Thoracic aorta (tissue), 2 donors: ENCODE data around the gene NEUROG2. TPM values are rescaled to one million over a fixed set of nuclear protein-coding genes. Genes with fewer than 3 reads are reported as not detected.
"Not testable (repeated sequence)": the region's sequence is repeated elsewhere in the genome, so short reads cannot be mapped to it uniquely, and the experiment has no call there.

Experiments
- ATAC-seq: fragments of 150-250 bp; one replicate; pipeline ENCODE4 v1.8.0; 2017; ENCODE audit warnings: low read depth; ENCODE audit not compliant: insufficient number of reproducible peaks, low FRiP score
- DNase-seq: peaks from one replicate; pipeline ENCODE4 v3.0.0-alpha.2; 2020; ENCODE audit warnings: low spot score
- H3K27ac ChIP-seq, 2 donors: fragments of 200-600 bp; sonication (generic); 1 replicate in 1 of 2; 2 replicates in 1 of 2; pipeline ENCODE4 v1.5.1; 2016; ENCODE audit warnings: mild to moderate bottlenecking in 2 of 2, moderate library complexity in 2 of 2
- H3K27me3 ChIP-seq: fragments of 200-600 bp; sonication (generic); replicated peaks from 2 replicates; pipeline ENCODE4 v1.6.0; 2016; ENCODE audit warnings: mild to moderate bottlenecking; ENCODE audit not compliant: insufficient read depth
- H3K36me3 ChIP-seq: fragments of 200-600 bp; sonication (generic); one replicate; pipeline ENCODE4 v1.5.1; 2016
- H3K4me1 ChIP-seq, 2 donors: fragments of 200-600 bp; sonication (generic); 1 replicate in 1 of 2; 2 replicates in 1 of 2; pipeline versions ENCODE4 v1.5.1 to v1.6.0; 2016; ENCODE audit warnings: low read depth in 2 of 2, mild to moderate bottlenecking in 1 of 2; ENCODE audit not compliant: control insufficient read depth in 1 of 2
- H3K4me3 ChIP-seq: fragments of 200-600 bp; sonication (generic); 2 replicates; pipeline ENCODE4 v1.5.1; 2016; ENCODE audit warnings: mild to moderate bottlenecking
- H3K9me3 ChIP-seq: fragments of 200-600 bp; sonication (generic); 2 replicates; pipeline ENCODE4 v1.5.1; 2016
- CTCF ChIP-seq: fragments of 200-600 bp; sonication (generic); IDR thresholded peaks from one replicate; pipeline ENCODE4 v1.5.1; 2019; ENCODE audit warnings: antibody characterized with exemption
- total RNA-seq, 2 donors: library from RNA; depleted of rRNA; stranded (reverse); fragments of >200 nt; gene quantifications; one replicate each; pipeline versions ENCODE4 v1.1.0 to v1.2.3, GENCODE V29; 2016

The NEUROG2 gene
- total RNA-seq, 2 donors from 2014 or later: not detected

GRCh38 chr4:112504807-112505206 is 11.2 kb downstream of the NEUROG2 start:
- Histone ChIP-seq H3K27ac (no peak overlapping the region), H3K4me3 (no peak overlapping the region), H3K4me1 (peaks cover 7 to 12% of the 10 kb centered on the region in 2 donors), H3K36me3 (no peaks in the 10 kb centered on the region), H3K9me3 (no peaks in the 10 kb centered on the region), H3K27me3 (peaks cover 13% of the 10 kb centered on the region)
- ATAC-seq (no peak), DNase-seq (no peak)
- TF ChIP-seq CTCF: no peak

GRCh38 chr4:112502871-112503270 is 13.1 kb downstream of the NEUROG2 start:
- peaks cover 3% of the 10 kb centered on the region for H3K27me3 ChIP-seq
- no peaks in the 10 kb centered on the region for H3K4me1 ChIP-seq
- H3K4me3 ChIP-seq: no peak overlapping the region
- no peaks in the 10 kb centered on the region for H3K36me3 ChIP-seq
- ATAC-seq (no peak), DNase-seq (no peak)
- no peak overlapping the region for H3K27ac ChIP-seq
- H3K9me3 ChIP-seq: no peaks in the 10 kb centered on the region
- TF ChIP-seq CTCF: no peak

- no peaks in the 10 kb centered on the region for H3K27me3 ChIP-seq
- DNase-seq: no peak
- no peak overlapping the region for H3K4me3 ChIP-seq
- no peak for ATAC-seq
- no peaks in the 10 kb centered on the region for H3K4me1 ChIP-seq
- no peaks in the 10 kb centered on the region for H3K36me3 ChIP-seq
- TF ChIP-seq CTCF: no peak
- no peak overlapping the region for H3K27ac ChIP-seq
- peaks cover 3% of the 10 kb centered on the region for H3K9me3 ChIP-seq
Observed at GRCh38 chr4:112492321-112492720, 23.7 kb downstream of the NEUROG2 start.

- H3K4me3 ChIP-seq, H3K9me3 ChIP-seq, H3K27me3 ChIP-seq, H3K4me1 ChIP-seq, H3K36me3 ChIP-seq, DNase-seq, ATAC-seq, H3K27ac ChIP-seq: not testable (repeated sequence)
Observed at GRCh38 chr4:112490808-112491207, 25.2 kb downstream of the NEUROG2 start.

GRCh38 chr4:112485930-112486329 is 30.1 kb downstream of the NEUROG2 start:
- TF ChIP-seq CTCF: no peak
- H3K27ac ChIP-seq: no peak overlapping the region
- DNase-seq: no peak
- H3K4me1 ChIP-seq: no peaks in the 10 kb centered on the region
- H3K27me3 ChIP-seq: no peaks in the 10 kb centered on the region
- ATAC-seq: no peak
- H3K36me3 ChIP-seq: no peaks in the 10 kb centered on the region
- no peak overlapping the region for H3K4me3 ChIP-seq
- H3K9me3 ChIP-seq: peaks cover 3% of the 10 kb centered on the region

GRCh38 chr4:112473985-112474384 is 42.0 kb downstream of the NEUROG2 start:
- Histone ChIP-seq H3K9me3 (no peaks in the 10 kb centered on the region), H3K36me3 (no peaks in the 10 kb centered on the region), H3K27me3 (no peaks in the 10 kb centered on the region), H3K4me1 (no peaks in the 10 kb centered on the region), H3K27ac (no peak overlapping the region), H3K4me3 (no peak overlapping the region)
- DNase-seq (no peak), ATAC-seq (no peak)
- no peak for TF ChIP-seq CTCF
